SK-N-SH (cell line): ENCODE measurements around the gene UBE2D2. TPM values are rescaled to one million over a fixed set of nuclear protein-coding genes. Genes with fewer than 3 reads are reported as not detected.

ENCODE experiments used
- CTCF ChIA-PET: fragments of 300-600, 350-600 bp; formaldehyde crosslinking; extraction: SDS; loops from one replicate; lab custom pipeline; 2021; lab: Yijun Ruan, JAX
- POLR2A ChIA-PET: fragments of 350-600 bp; sonication (Branson Sonifier 250); formaldehyde crosslinking; extraction: SDS; loops from one replicate; lab custom pipeline; 2020; ENCODE audit warnings: antibody characterized with exemption, inconsistent platforms; lab: Yijun Ruan, JAX
- DNase-seq: peaks from one replicate; pipeline ENCODE4 v3.0.0; 2012
- H2AFZ ChIP-seq: fragments of 200-600 bp; sonication (generic); 2 replicates; pipeline ENCODE4 v1.8.1; 2016; ENCODE audit warnings: antibody characterized with exemption, mild to moderate bottlenecking, low read depth
- H3F3A ChIP-seq: fragments of 200-600 bp; sonication (generic); replicated peaks from 2 replicates; pipeline ENCODE3; 2016; ENCODE audit warnings: antibody characterized with exemption, mild to moderate bottlenecking; ENCODE audit not compliant: insufficient read depth
- H3K27ac ChIP-seq, 2 experiments: fragments of 200-500 bp in 1 of 2; fragments of 200-600 bp in 1 of 2; sonication (Bioruptor generic) in 1 of 2; sonication (generic), shearing (Covaris generic) in 1 of 2; 2 replicates each; pipeline versions ENCODE4 v1.5.1 to v1.6.1; 2014 to 2016; ENCODE audit warnings: low read depth in 2 of 2, inconsistent platforms in 1 of 2, low read length in 1 of 2, mild to moderate bottlenecking in 1 of 2, mixed read lengths in 1 of 2
- H3K27me3 ChIP-seq: fragments of 200-600 bp; sonication (generic), shearing (Covaris generic); 2 replicates; pipeline ENCODE4 v1.6.1; 2016; ENCODE audit warnings: mixed run types; ENCODE audit not compliant: insufficient read depth
- H3K36me3 ChIP-seq, 2 experiments: fragments of 200-500 bp in 1 of 2; fragments of 200-600 bp in 1 of 2; sonication (Bioruptor generic) in 1 of 2; sonication (generic) in 1 of 2; replicated peaks in 1 of 2; 2 replicates each; pipeline versions ENCODE3 to v1.5.1; 2014 to 2016; ENCODE audit warnings: low read length in 1 of 2, mild to moderate bottlenecking in 1 of 2; ENCODE audit not compliant: insufficient read depth in 2 of 2, control insufficient read depth in 1 of 2
- H3K4me1 ChIP-seq, 2 experiments: fragments of 200-500 bp in 1 of 2; fragments of 200-600 bp in 1 of 2; sonication (Bioruptor generic) in 1 of 2; sonication (generic), shearing (Covaris generic) in 1 of 2; 2 replicates each; pipeline versions ENCODE4 v1.5.1 to v1.6.1; 2014 to 2016; ENCODE audit warnings: low read depth in 1 of 2, low read length in 1 of 2, mixed run types in 1 of 2; ENCODE audit not compliant: insufficient read depth in 2 of 2, control insufficient read depth in 1 of 2
- H3K4me2 ChIP-seq: fragments of 200-600 bp; sonication (generic), shearing (Covaris generic); 2 replicates; pipeline ENCODE4 v1.6.1; 2017; ENCODE audit warnings: mixed run types
- H3K4me3 ChIP-seq, 2 experiments: fragments of 200-500 bp in 1 of 2; fragments of 200-600 bp in 1 of 2; sonication (Bioruptor generic) in 1 of 2; sonication (generic), shearing (Covaris generic) in 1 of 2; 2 replicates each; pipeline versions ENCODE4 v1.5.1 to v1.8.1; 2014 to 2016; ENCODE audit warnings: low read depth in 2 of 2, inconsistent platforms in 1 of 2, low read length in 1 of 2, mild to moderate bottlenecking in 1 of 2, mixed read lengths in 1 of 2, moderate library complexity in 1 of 2
- H3K79me2 ChIP-seq: fragments of 200-600 bp; sonication (generic); 2 replicates; pipeline ENCODE4 v1.8.1; 2017; ENCODE audit warnings: mild to moderate bottlenecking; ENCODE audit not compliant: insufficient read depth
- H3K9ac ChIP-seq: fragments of 200-600 bp; sonication (generic); 2 replicates; pipeline ENCODE4 v1.6.1; 2017; ENCODE audit warnings: mixed run types
- H3K9me2 ChIP-seq: fragments of 200-600 bp; sonication (generic); 2 replicates; pipeline ENCODE4 v1.6.1; 2017; ENCODE audit warnings: mixed run types
- H3K9me3 ChIP-seq: fragments of 200-600 bp; sonication (generic); 2 replicates; pipeline ENCODE4 v1.6.1; 2017; ENCODE audit warnings: mixed run types, mild to moderate bottlenecking, moderate library complexity
- H4K20me1 ChIP-seq: fragments of 200-600 bp; sonication (generic); 2 replicates; pipeline ENCODE4 v1.6.1; 2017; ENCODE audit warnings: mild to moderate bottlenecking, mixed run types; ENCODE audit not compliant: insufficient read depth
- EP300 ChIP-seq, 2 experiments: IDR thresholded peaks; 2 replicates each; pipeline versions ENCODE4 v1.4.0 to v1.6.1; 2012; ENCODE audit warnings: borderline replicate concordance in 1 of 2, low read depth in 1 of 2, low read length in 1 of 2
- FOSL2 ChIP-seq: IDR thresholded peaks from 2 replicates; pipeline ENCODE4 v1.4.0; 2012; ENCODE audit warnings: low read depth, mild to moderate bottlenecking, moderate library complexity, borderline replicate concordance
- FOXM1 ChIP-seq: IDR thresholded peaks from 2 replicates; pipeline ENCODE4 v1.4.0; 2012; ENCODE audit warnings: low read depth, mild to moderate bottlenecking
- GABPA ChIP-seq: IDR thresholded peaks from 2 replicates; pipeline ENCODE4 v1.4.0; 2012; ENCODE audit warnings: low read depth, mild to moderate bottlenecking
- GATA2 ChIP-seq: sonication (generic); formaldehyde crosslinking; IDR thresholded peaks from 2 replicates; pipeline ENCODE4 v1.5.0; 2020; ENCODE audit warnings: mild to moderate bottlenecking, missing genetic modification reagents
- MAX ChIP-seq: IDR thresholded peaks from 2 replicates; pipeline ENCODE4 v1.4.0; 2012; ENCODE audit warnings: low read depth
- MEF2A ChIP-seq: IDR thresholded peaks from 2 replicates; pipeline ENCODE4 v1.4.0; 2012; ENCODE audit warnings: low read depth, borderline replicate concordance
- MXI1 ChIP-seq: IDR thresholded peaks from 2 replicates; pipeline ENCODE4 v1.6.1; 2012; ENCODE audit warnings: mild to moderate bottlenecking, low read depth, low read length, improper control_type of control experiment
- NFIC ChIP-seq: IDR thresholded peaks from 2 replicates; pipeline ENCODE4 v1.4.0; 2012; ENCODE audit warnings: borderline replicate concordance
- NRF1 ChIP-seq: IDR thresholded peaks from 2 replicates; pipeline ENCODE4 v1.6.1; 2012; ENCODE audit warnings: low read depth, mild to moderate bottlenecking, low read length
- PBX3 ChIP-seq: IDR thresholded peaks from 2 replicates; pipeline ENCODE4; 2012
- POLR2AphosphoS5 ChIP-seq: IDR thresholded peaks from 2 replicates; pipeline ENCODE4 v1.6.1; 2012; ENCODE audit warnings: low read depth, low read length
- RAD21 ChIP-seq: IDR thresholded peaks from 2 replicates; pipeline ENCODE4 v1.6.1; 2012; ENCODE audit warnings: mild to moderate bottlenecking, low read length
- RCOR1 ChIP-seq: fragments of 150-350 bp; IDR thresholded peaks from 2 replicates; pipeline ENCODE4 v1.6.1; 2017; ENCODE audit warnings: antibody characterized with exemption, low read length
- RXRA ChIP-seq: IDR thresholded peaks from 2 replicates; pipeline ENCODE4 v1.4.0; 2012; ENCODE audit warnings: low read depth, mild to moderate bottlenecking, borderline replicate concordance
- SIN3A ChIP-seq: IDR thresholded peaks from 2 replicates; pipeline ENCODE4 v1.6.1; 2012; ENCODE audit warnings: low read depth, mild to moderate bottlenecking, low read length, moderate library complexity, borderline replicate concordance
- SMC3 ChIP-seq: IDR thresholded peaks from 2 replicates; pipeline ENCODE4 v1.6.1; 2012; ENCODE audit warnings: low read depth, low read length, improper control_type of control experiment
- TAF1 ChIP-seq: IDR thresholded peaks from 2 replicates; pipeline ENCODE4 v1.6.1; 2012; ENCODE audit warnings: low read depth, mild to moderate bottlenecking, low read length, moderate library complexity, borderline replicate concordance
- TCF12 ChIP-seq: IDR thresholded peaks from 2 replicates; pipeline ENCODE4 v1.4.0; 2012
- YY1 ChIP-seq: IDR thresholded peaks from 2 replicates; pipeline ENCODE4 v1.4.0; 2012; ENCODE audit warnings: low read depth, mild to moderate bottlenecking
- WGBS: methylation state at CpG from one replicate; pipeline ENCODE4 v1.1.6; 2017; ENCODE audit warnings: low lambda C conversion rate; 5-methylcytosine and 5-hydroxymethylcytosine counted together
- polyA plus RNA-seq, 3 experiments: library from polyadenylated mRNA; depleted of rRNA; stranded (reverse); fragments of >200 nt; gene quantifications; 2 replicates each; pipeline ENCODE4 v1.2.3, GENCODE V29; 2012
- TF ChIP-seq, protein P1 (sequence below): fragments of 200-600 bp; sonication (generic); IDR thresholded peaks from 2 replicates; pipeline ENCODE4 v1.6.1; 2017; ENCODE audit warnings: antibody characterized with exemption, mild to moderate bottlenecking, moderate library complexity
- TF ChIP-seq, protein P2 (sequence below): IDR thresholded peaks from 2 replicates; pipeline ENCODE4 v1.4.0; 2012; ENCODE audit warnings: low read depth, borderline replicate concordance
- TF ChIP-seq, protein P3 (sequence below): fragments of 150-350 bp; IDR thresholded peaks from 2 replicates; pipeline ENCODE4 v1.6.1; 2016; ENCODE audit warnings: mild to moderate bottlenecking, low read depth, low read length

The UBE2D2 gene
- polyA plus RNA-seq, 1 of the 3 experiments (the other 2 are of a cell fraction): 24.5 TPM

- no peak for TF ChIP-seq SIN3A
- no peak for TF ChIP-seq FOXM1
- no peak for TF ChIP-seq POLR2AphosphoS5
- no peak for TF ChIP-seq RCOR1
- TF ChIP-seq, all 33 proteins: peak for 0
These were observed 46.7 kb upstream of the UBE2D2 start (continued) for GRCh38 chr5:139514486-139514856.

DNA sequence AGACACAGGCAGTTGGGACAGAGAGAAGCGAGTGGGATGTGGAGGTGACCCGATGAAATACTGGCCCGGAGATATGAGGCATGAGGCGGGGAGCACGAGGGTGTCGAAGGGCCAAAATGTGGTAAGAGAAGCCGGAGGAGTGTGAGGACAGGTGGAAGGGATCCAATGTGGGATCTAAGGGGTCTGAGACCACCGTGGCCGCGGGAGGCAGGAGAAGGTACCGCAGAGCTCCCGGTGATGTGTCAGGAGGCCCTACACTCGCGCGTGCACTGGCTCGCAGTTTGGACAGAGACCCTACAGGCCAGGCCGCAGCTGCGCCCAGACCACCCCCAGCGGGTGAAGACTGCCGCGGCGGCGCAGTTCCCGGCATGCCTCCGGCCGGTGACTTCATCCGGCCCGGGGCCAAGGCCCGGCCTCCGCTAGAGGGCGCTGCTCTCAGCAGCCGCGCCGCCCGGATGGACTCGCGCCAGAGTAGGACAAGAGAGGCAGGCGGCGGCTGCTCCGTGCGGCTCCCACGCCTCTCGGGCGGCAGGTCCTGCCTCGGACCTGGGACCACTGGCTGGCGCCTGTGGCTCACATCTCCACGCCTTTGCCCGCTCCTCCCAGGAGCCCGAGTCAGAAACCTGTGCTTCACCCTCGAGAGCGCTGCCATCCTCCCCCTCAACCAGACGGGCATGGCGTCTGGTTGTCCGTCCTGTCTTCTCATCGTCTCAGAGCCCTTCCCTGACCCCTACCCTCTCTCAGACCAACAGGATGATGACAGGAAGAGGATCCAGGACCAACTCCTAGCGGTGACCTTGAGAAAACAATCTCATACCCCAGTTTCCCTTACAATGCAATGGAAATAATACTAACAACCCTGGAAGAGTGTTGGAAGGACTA is 43.2 kb upstream of the UBE2D2 start:
- no peak for TF ChIP-seq YY1
- peak in 1 of 2 experiments; percentile 48; a peak in 1 of 4 replicates for TF ChIP-seq EP300 (IDR thresholded peaks at IDR 0.05; ENCODE audit: borderline replicate concordance in 1 of 2, low read depth in 1 of 2, low read length in 1 of 2)
- TF ChIP-seq GATA2 (CRISPR knock-in tag): no peak
- peak; percentile 23; the same call in 1 of the 2 replicates for TF ChIP-seq PBX3
- peak; percentile 70; the same call in 1 of the 2 replicates for TF ChIP-seq SIN3A
- TF ChIP-seq, protein P1, sequence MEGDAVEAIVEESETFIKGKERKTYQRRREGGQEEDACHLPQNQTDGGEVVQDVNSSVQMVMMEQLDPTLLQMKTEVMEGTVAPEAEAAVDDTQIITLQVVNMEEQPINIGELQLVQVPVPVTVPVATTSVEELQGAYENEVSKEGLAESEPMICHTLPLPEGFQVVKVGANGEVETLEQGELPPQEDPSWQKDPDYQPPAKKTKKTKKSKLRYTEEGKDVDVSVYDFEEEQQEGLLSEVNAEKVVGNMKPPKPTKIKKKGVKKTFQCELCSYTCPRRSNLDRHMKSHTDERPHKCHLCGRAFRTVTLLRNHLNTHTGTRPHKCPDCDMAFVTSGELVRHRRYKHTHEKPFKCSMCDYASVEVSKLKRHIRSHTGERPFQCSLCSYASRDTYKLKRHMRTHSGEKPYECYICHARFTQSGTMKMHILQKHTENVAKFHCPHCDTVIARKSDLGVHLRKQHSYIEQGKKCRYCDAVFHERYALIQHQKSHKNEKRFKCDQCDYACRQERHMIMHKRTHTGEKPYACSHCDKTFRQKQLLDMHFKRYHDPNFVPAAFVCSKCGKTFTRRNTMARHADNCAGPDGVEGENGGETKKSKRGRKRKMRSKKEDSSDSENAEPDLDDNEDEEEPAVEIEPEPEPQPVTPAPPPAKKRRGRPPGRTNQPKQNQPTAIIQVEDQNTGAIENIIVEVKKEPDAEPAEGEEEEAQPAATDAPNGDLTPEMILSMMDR: peak; percentile 79
- no peak for TF ChIP-seq GABPA
- peak; percentile 15; the same call in 1 of the 2 replicates for TF ChIP-seq TCF12
- peak; percentile 29; the same call in 1 of the 2 replicates for TF ChIP-seq NRF1
- peak; percentile 89 for TF ChIP-seq POLR2AphosphoS5
- TF ChIP-seq, protein P2, sequence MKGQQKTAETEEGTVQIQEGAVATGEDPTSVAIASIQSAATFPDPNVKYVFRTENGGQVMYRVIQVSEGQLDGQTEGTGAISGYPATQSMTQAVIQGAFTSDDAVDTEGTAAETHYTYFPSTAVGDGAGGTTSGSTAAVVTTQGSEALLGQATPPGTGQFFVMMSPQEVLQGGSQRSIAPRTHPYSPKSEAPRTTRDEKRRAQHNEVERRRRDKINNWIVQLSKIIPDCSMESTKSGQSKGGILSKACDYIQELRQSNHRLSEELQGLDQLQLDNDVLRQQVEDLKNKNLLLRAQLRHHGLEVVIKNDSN: no peak
- TF ChIP-seq RXRA: peak; percentile 20; the same call in 1 of the 2 replicates
- peak; percentile 99 for TF ChIP-seq NFIC
- TF ChIP-seq MEF2A: no peak
- TF ChIP-seq TAF1: peak; percentile 90
- peak; percentile 32; the same call in 1 of the 2 replicates for TF ChIP-seq RCOR1
- peak; percentile 73 for TF ChIP-seq MAX
- TF ChIP-seq MXI1: peak; percentile 56; the same call in 1 of the 2 replicates
- TF ChIP-seq, protein P3, sequence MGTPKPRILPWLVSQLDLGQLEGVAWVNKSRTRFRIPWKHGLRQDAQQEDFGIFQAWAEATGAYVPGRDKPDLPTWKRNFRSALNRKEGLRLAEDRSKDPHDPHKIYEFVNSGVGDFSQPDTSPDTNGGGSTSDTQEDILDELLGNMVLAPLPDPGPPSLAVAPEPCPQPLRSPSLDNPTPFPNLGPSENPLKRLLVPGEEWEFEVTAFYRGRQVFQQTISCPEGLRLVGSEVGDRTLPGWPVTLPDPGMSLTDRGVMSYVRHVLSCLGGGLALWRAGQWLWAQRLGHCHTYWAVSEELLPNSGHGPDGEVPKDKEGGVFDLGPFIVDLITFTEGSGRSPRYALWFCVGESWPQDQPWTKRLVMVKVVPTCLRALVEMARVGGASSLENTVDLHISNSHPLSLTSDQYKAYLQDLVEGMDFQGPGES: no peak
- peak; percentile 59 for TF ChIP-seq FOSL2
- TF ChIP-seq SMC3: peak; percentile 60
- TF ChIP-seq RAD21: peak; percentile 61
- no peaks in the 10 kb centered on the region for H3K9me2 ChIP-seq
- no peaks in the 10 kb centered on the region for H4K20me1 ChIP-seq
- 42% methylated on average over 17 of the region's 56 CpGs for WGBS
- H3K27ac ChIP-seq: peak overlapping the region; percentile 65 to 87
- peaks cover 3 to 8% of the 10 kb centered on the region in 2 experiments; a peak in 1 of 4 replicates for H3K4me1 ChIP-seq
- DNase-seq: peak; percentile 97
- peak overlapping the region; percentile 63 for H3K9ac ChIP-seq
- H3F3A ChIP-seq: peaks cover 8% of the 10 kb centered on the region
- H3K36me3 ChIP-seq: no peaks in the 10 kb centered on the region
- CTCF ChIA-PET: interaction anchor here (0.6 to 13.0 kb wide), 29 partner anchors 14 to 181 kb away, joined by 3 to 324 read pairs (median 4); partner anchors contain the start of gene PAIP2
- POLR2A ChIA-PET: interaction anchor here (0.5 to 1.6 kb wide), 4 partner anchors 15 to 79 kb away, joined by 3 to 6 read pairs (median 4); partner anchors contain the start of genes DNAJC18 and UBE2D2
- peak overlapping the region; percentile 78 for H3K4me2 ChIP-seq
- H3K79me2 ChIP-seq: no peaks in the 10 kb centered on the region
- H3K27me3 ChIP-seq: no peaks in the 10 kb centered on the region
- H3K4me3 ChIP-seq: peak overlapping the region; percentile 40 to 60
- H3K9me3 ChIP-seq: no peaks in the 10 kb centered on the region
- H2AFZ ChIP-seq: peak overlapping the region; percentile 95
